ENCODE results near the gene P2RX2. TPM values are rescaled to one million over a fixed set of nuclear protein-coding genes. Genes with fewer than 3 reads are reported as not detected.

P2RX2 gene
- total and polyA plus RNA-seq, 4 donors = not detected

GRCh38 chr12:132662901-132663755 is 44.6 kb downstream of the P2RX2 start:
- Histone ChIP-seq H3K9ac (ENCODE audit: low read depth in 1 of 2, low read length in 2 of 2) (no peak overlapping the region), H3K4me1 (ENCODE audit: control insufficient read depth in 4 of 4, insufficient read depth in 4 of 4, low read length in 3 of 4) (no peaks in the 10 kb centered on the region), H3K4me3 (ENCODE audit: low read depth in 1 of 3, low read length in 3 of 3) (no peak overlapping the region), H3K36me3 (ENCODE audit: control insufficient read depth in 4 of 4, insufficient read depth in 3 of 4, low read depth in 1 of 4, low read length in 3 of 4) (peaks cover 9 to 90% (median 60%) of the 10 kb centered on the region in 4 donors), H3K27ac (ENCODE audit: low read depth in 1 of 2, low read length in 2 of 2) (no peak overlapping the region), H3K27me3 (ENCODE audit: control insufficient read depth in 4 of 4, insufficient read depth in 4 of 4, low read length in 3 of 4) (no peaks in the 10 kb centered on the region), H3K9me3 (ENCODE audit: control insufficient read depth in 4 of 4, low read length in 3 of 4) (no peaks in the 10 kb centered on the region)
- TF ChIP-seq TAF1 (conservative IDR thresholded peaks at IDR 0.05) (no peak), CTCF (IDR thresholded peaks at IDR 0.05; ENCODE audit: low read depth, low read length, missing input control) (no peak), FOXA1 (IDR thresholded peaks at IDR 0.05) (no peak), HNF4A (conservative IDR thresholded peaks at IDR 0.05) (no peak), FOXA2 (IDR thresholded peaks at IDR 0.05) (no peak), SP1 (IDR thresholded peaks at IDR 0.05) (no peak), EGR1 (IDR thresholded peaks at IDR 0.05; ENCODE audit: low read depth in 2 of 2) (no peak), GABPA (IDR thresholded peaks at IDR 0.05 in 1 of 2, conservative IDR thresholded peaks at IDR 0.05 in 1 of 2) (no peak), REST (IDR thresholded peaks at IDR 0.05) (no peak), RAD21 (IDR thresholded peaks at IDR 0.05) (no peak), YY1 (IDR thresholded peaks at IDR 0.05) (no peak), RXRA (IDR thresholded peaks at IDR 0.05) (no peak), NR2F2 (IDR thresholded peaks at IDR 0.05) (no peak), JUND (IDR thresholded peaks at IDR 0.05) (no peak), HNF4G (IDR thresholded peaks at IDR 0.05) (no peak)
- TF ChIP-seq, protein P1, sequence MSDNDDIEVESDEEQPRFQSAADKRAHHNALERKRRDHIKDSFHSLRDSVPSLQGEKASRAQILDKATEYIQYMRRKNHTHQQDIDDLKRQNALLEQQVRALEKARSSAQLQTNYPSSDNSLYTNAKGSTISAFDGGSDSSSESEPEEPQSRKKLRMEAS (IDR thresholded peaks at IDR 0.05) = no peak
- TF ChIP-seq, protein P2, sequence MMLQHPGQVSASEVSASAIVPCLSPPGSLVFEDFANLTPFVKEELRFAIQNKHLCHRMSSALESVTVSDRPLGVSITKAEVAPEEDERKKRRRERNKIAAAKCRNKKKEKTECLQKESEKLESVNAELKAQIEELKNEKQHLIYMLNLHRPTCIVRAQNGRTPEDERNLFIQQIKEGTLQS (IDR thresholded peaks at IDR 0.05) = no peak
- TF ChIP-seq, protein P3, sequence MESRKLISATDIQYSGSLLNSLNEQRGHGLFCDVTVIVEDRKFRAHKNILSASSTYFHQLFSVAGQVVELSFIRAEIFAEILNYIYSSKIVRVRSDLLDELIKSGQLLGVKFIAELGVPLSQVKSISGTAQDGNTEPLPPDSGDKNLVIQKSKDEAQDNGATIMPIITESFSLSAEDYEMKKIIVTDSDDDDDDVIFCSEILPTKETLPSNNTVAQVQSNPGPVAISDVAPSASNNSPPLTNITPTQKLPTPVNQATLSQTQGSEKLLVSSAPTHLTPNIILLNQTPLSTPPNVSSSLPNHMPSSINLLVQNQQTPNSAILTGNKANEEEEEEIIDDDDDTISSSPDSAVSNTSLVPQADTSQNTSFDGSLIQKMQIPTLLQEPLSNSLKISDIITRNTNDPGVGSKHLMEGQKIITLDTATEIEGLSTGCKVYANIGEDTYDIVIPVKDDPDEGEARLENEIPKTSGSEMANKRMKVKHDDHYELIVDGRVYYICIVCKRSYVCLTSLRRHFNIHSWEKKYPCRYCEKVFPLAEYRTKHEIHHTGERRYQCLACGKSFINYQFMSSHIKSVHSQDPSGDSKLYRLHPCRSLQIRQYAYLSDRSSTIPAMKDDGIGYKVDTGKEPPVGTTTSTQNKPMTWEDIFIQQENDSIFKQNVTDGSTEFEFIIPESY (IDR thresholded peaks at IDR 0.05) = no peak
- 92% methylated on average over 29 of the region's 29 CpGs for WGBS
- no peak for DNase-seq (ENCODE audit: low spot score)

Data from liver (tissue), 9 donors.